AG10803 (cell line): Measurements from ENCODE around the gene KCNJ2.

ENCODE experiments used
- DNase-seq: peaks from one replicate; pipeline ENCODE4 v3.0.0; 2010; ENCODE audit warnings: low read depth
- H3K4me3 ChIP-seq: 2 replicates; pipeline ENCODE4 v1.5.1; 2011; ENCODE audit warnings: mild to moderate bottlenecking, low read length, control low read depth
- TF ChIP-seq, protein P1 (sequence below): conservative IDR thresholded peaks from 2 replicates; pipeline ENCODE4 v1.5.1; 2011; ENCODE audit warnings: mild to moderate bottlenecking, low read length, control low read depth, inconsistent platforms

The KCNJ2 gene

DNA sequence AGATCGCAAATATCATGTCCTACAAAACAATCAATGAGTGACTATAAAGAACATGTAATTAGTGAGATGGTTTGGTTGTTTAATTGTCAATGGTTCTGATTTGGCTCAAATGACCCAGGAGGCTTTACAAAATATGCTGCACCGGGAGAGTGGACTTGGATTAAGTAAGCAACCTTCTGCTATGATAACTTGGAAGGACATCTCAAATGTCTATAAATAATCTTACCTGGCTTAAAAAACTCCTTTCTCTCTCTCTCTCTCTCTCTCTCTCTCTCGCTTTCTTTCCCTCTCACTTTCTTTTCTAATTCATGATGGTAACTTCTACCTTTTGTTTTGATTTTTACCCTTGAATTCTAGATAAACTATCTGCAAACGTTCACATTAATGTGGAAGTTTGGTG, 14.2 kb downstream of the KCNJ2 start:
- H3K4me3 ChIP-seq, result no peak overlapping the region
- TF ChIP-seq, protein P1, sequence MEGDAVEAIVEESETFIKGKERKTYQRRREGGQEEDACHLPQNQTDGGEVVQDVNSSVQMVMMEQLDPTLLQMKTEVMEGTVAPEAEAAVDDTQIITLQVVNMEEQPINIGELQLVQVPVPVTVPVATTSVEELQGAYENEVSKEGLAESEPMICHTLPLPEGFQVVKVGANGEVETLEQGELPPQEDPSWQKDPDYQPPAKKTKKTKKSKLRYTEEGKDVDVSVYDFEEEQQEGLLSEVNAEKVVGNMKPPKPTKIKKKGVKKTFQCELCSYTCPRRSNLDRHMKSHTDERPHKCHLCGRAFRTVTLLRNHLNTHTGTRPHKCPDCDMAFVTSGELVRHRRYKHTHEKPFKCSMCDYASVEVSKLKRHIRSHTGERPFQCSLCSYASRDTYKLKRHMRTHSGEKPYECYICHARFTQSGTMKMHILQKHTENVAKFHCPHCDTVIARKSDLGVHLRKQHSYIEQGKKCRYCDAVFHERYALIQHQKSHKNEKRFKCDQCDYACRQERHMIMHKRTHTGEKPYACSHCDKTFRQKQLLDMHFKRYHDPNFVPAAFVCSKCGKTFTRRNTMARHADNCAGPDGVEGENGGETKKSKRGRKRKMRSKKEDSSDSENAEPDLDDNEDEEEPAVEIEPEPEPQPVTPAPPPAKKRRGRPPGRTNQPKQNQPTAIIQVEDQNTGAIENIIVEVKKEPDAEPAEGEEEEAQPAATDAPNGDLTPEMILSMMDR, result no peak
- DNase-seq, result no peak

DNA sequence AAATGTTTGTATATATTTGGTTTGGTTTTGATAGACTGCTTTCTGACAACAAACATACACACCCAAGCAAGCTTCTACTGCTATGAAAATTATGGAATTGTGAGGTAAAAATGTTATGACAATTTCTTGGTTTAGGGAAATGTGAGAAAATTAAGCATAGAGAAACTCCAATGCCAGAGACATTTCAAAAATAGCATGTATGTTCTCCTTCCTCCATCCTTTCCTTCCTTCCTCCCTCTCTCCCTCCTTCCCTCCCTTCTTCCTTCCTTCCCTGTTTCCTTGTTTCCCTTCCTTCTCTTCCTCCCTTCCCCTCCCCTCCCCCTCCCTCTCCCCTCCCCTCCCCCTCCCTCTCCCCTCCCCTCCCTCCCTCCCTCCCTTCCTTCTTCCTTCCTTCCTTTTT, 14.9 kb downstream of the KCNJ2 start:
- no peak overlapping the region for H3K4me3 ChIP-seq
- DNase-seq, result no peak
- TF ChIP-seq, protein P1, result no peak

DNA sequence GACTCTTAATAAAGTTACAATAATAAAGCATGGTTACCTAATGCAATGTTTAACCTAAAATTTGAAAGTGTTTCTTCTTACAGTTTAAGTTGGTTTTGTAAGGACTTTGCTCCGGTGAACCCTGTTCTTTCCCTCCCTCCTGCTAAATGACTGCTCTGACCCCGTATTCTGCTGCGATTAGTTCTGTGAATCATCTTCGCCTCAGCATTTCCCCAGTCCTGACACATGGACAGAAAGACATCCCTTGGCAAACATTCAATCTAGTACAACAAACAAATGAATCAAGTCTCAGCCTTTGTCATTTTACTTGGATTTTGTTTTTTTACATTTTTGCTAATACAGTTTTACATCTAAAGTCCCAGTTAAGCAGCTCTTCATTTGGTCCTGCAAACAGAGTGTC, 15.4 kb downstream of the KCNJ2 start:
- H3K4me3 ChIP-seq, result no peak overlapping the region
- DNase-seq, result peak; percentile 60
- TF ChIP-seq, protein P1, result no peak

DNA sequence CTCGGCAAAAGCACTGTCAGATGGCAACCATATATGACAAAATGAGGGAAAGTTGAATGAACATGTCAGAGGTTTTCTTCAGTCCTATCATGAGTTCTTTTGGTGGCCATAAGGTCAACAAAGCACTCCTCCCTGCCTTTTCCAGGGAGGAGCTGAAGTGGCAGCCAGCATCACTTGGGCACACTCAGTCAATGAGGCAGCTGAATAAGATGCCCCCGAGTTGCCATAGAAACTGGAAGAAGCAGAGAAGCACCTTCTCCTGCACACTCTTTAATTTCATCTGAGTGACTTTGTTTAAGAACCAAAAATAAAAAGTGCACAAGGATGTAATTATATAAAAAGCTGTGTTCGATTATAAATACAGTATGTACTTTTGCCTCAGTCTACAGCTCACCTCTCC, 16.0 kb downstream of the KCNJ2 start:
- TF ChIP-seq, protein P1, result no peak
- no peak for DNase-seq
- H3K4me3 ChIP-seq, result no peak overlapping the region

DNA sequence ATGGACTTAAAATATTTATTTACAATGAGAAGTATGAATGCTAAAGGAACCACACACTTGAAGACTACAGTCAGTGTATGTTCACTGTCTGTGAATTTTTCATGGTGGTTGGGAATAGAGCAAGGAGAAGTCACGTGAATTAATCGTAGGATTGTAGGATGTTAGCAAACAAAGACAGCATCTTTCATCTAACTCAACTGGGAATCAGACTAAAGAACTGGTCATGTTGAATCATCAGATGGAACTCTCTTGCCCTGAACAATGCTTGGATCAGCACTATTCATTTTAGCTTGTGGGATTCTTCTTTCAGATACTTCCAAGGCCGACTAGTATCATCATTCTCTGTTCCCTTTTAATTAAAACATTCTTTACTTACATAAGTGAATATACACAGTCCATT, 18.1 kb downstream of the KCNJ2 start:
- H3K4me3 ChIP-seq, result no peak overlapping the region
- DNase-seq, result peak; percentile 48
- TF ChIP-seq, protein P1, result no peak

DNA sequence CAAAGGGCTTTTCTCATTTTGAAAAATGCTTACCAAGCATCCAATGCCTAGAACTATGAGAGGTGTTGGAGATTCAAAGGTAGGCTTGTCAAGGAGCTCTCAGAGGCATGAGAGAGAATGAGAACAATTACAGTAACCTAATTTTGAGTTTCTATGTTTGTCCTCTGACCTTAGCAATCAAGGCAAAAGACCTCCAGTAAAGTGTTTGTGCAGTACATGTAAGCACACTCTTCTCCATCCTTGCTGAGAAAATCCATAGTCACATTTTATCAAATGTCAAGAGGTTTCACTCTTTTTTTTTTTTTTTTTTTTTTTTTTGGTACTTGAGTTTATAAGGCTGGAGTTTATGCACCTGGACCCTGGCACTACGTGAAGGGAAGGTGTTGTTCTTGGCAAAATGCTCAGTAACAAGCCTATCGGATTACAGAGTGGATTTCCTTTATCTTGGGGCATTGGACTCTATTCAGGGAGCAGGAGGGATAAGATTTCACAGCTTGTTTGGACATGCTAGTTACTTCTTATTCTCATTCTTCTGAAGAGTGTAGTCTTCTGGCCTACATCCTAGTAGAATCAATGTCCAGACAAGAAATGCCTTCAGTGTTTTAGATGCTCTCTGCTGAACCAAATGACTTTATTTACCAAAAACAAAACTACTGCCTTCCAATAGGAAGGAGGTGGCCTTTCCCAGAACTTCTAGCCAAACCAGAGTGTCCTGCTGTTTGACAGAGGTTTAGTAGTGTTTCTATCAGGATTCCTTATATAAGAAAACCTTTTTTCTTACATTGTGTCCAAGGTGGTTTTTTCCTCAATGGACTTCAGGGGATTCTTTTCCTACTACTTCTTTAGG, 21.9 kb downstream of the KCNJ2 start:
- DNase-seq, result no peak
- TF ChIP-seq, protein P1, result no peak

DNA sequence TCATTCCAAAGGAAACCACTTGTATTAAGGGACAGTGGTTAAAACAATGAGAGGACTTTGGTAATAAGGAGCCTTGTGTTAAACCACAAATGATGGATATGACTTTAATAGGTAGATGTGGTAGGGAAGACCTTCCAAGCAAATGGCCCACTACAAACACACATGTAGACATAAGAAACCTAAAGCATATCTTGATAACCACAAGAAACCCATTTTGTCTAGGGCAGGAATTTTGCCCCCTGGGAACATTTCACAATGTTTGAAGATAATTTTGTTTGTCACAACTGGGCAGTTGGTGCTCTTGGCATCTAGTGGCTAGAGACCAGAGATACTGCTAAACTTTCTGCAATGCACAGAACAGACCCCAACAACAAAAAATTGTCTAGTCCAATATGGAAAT, 25.8 kb downstream of the KCNJ2 start:
- H3K4me3 ChIP-seq, result no peak overlapping the region
- no peak for DNase-seq
- TF ChIP-seq, protein P1, result no peak

More for the DNA sequence above, 21.9 kb downstream of the KCNJ2 start:
- H3K4me3 ChIP-seq, result no peak overlapping the region
